DND-41 (cell line): ENCODE measurements around the gene MIA3.

Experiments used
- CTCF ChIP-seq: IDR thresholded peaks from 2 replicates; pipeline ENCODE4 v1.5.1; 2012; ENCODE audit warnings: borderline replicate concordance, low read length, moderate library complexity, mild to moderate bottlenecking; ENCODE audit not compliant: poor library complexity, severe bottlenecking; ENCODE audit errors: extremely low read depth
- EZH2 ChIP-seq: IDR thresholded peaks from 3 replicates; pipeline ENCODE4 v1.6.1; 2012; ENCODE audit warnings: borderline replicate concordance, low read depth, mild to moderate bottlenecking, moderate library complexity, low read length, inconsistent platforms; ENCODE audit not compliant: severe bottlenecking

DNA sequence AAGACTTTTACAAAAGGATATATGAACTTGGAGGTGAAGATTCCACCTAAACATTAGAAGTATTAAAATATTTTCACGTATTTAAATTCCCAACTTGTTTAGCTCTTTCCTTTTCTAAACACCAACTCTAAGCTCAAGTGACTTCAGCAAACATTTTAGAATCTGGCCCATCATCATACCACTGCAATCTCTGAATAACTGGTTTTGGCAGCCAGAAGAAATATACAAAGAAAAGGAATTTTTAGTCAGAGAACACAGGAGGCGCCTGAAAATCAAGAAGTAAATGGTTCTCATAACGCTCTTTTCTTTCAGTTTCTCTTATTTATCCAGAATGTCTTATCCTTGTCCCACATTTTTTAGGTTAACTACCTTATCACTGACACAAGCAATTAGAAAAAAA, 38.6 kb upstream of the MIA3 start:
- TF ChIP-seq CTCF (no peak), EZH2 (no peak)
